ENCODE data around the gene HEPH.

The HEPH gene

DNA sequence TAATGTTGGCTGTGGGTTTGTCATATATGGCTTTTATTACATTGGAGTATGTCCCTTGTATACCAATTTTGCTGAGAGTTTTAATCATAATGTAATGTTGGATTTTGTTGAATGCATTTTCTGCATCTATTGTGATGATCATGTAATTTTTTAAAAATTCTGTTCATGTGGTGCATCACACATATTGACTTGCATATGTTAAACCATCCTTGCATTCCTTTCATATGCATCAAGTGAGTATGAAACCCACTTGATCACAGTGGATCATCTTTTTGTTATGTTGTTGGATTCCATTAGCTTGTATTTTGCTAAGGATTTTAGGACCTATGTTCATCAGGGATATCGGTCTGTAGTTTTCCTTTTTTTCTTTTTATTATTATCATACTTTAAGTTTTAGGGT lies 12.1 kb downstream of the HEPH start:
- TF ChIP-seq, protein P1, sequence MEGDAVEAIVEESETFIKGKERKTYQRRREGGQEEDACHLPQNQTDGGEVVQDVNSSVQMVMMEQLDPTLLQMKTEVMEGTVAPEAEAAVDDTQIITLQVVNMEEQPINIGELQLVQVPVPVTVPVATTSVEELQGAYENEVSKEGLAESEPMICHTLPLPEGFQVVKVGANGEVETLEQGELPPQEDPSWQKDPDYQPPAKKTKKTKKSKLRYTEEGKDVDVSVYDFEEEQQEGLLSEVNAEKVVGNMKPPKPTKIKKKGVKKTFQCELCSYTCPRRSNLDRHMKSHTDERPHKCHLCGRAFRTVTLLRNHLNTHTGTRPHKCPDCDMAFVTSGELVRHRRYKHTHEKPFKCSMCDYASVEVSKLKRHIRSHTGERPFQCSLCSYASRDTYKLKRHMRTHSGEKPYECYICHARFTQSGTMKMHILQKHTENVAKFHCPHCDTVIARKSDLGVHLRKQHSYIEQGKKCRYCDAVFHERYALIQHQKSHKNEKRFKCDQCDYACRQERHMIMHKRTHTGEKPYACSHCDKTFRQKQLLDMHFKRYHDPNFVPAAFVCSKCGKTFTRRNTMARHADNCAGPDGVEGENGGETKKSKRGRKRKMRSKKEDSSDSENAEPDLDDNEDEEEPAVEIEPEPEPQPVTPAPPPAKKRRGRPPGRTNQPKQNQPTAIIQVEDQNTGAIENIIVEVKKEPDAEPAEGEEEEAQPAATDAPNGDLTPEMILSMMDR (conservative IDR thresholded peaks at IDR 0.05; ENCODE audit: low read depth, low read length), result no peak
- no peak for DNase-seq (ENCODE audit: low read depth)
- H3K4me3 ChIP-seq (ENCODE audit: low read depth, low read length), result no peak overlapping the region

DNA sequence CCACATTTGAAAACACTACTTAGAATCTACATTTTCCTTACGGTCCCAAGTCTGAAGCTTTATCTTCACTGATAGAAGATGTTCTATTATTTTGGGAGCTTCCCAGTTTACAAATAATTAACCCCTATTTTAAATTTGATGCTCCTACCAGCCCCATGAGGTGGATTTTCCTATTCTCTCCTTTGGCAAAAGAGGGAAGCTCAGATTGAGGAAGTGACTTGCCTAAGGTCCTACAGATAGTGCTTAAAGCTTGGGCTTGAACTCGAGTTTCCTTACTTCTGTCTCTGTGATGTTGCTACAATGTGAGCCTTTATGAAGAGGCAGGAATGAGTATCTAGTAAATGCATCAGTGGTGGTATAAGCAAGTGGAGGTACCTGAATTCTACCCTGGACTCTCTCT lies 27.5 kb downstream of the HEPH start:
- no peak for DNase-seq (ENCODE audit: low read depth)
- TF ChIP-seq, protein P1 (conservative IDR thresholded peaks at IDR 0.05; ENCODE audit: low read depth, low read length), result no peak
- H3K4me3 ChIP-seq (ENCODE audit: low read depth, low read length), result no peak overlapping the region

DNA sequence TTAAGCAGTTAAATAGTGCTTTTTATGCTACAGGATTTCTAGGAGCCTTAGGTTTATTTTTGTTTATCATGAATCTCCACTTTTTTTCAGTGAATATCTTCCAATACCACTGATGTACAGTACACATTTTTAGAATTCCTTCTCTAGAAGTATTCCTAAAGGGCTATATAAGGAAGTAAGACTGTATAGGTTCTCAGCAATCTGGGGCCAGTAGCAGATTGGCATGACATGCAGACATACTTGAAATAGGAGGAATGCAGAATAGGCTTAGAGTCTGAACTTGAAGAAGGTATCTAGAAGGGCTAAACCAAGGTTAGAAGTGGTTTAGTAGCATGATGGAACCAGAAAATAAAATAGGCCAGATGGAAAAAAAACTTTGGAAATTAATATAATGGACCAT lies 29.8 kb downstream of the HEPH start:
- no peak for DNase-seq (ENCODE audit: low read depth)
- TF ChIP-seq, protein P1 (conservative IDR thresholded peaks at IDR 0.05; ENCODE audit: low read depth, low read length), result no peak
- H3K4me3 ChIP-seq (ENCODE audit: low read depth, low read length), result no peak overlapping the region

DNA sequence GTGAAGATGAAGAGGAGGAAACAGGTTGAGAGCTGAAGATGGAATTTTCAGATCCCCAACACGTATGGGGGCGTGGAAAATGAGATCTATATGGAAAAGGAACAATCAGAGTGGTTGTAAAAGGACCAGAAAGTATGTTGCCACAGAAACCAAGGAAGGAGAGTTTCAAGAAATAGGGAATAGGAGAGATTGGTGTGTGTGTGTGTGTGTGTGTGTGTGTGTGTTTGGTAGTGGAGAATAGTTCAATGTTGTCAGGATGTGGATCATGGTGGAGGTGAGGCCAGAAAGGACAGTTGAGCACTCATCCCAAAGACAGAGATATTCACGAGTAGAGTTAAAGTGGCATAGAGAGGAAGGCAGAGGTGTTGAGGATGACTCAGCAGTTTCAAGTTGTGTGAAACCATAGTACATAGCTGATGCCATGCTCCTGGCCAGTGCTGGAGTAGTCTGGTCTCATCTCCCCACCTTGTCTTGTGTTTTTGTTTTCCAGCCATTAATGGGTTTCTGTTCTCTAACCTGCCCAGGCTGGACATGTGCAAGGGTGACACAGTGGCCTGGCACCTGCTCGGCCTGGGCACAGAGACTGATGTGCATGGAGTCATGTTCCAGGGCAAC lies 36.1 kb downstream of the HEPH start:
- no peak for DNase-seq (ENCODE audit: low read depth)
- TF ChIP-seq, protein P1 (conservative IDR thresholded peaks at IDR 0.05; ENCODE audit: low read depth, low read length), result no peak

DNA sequence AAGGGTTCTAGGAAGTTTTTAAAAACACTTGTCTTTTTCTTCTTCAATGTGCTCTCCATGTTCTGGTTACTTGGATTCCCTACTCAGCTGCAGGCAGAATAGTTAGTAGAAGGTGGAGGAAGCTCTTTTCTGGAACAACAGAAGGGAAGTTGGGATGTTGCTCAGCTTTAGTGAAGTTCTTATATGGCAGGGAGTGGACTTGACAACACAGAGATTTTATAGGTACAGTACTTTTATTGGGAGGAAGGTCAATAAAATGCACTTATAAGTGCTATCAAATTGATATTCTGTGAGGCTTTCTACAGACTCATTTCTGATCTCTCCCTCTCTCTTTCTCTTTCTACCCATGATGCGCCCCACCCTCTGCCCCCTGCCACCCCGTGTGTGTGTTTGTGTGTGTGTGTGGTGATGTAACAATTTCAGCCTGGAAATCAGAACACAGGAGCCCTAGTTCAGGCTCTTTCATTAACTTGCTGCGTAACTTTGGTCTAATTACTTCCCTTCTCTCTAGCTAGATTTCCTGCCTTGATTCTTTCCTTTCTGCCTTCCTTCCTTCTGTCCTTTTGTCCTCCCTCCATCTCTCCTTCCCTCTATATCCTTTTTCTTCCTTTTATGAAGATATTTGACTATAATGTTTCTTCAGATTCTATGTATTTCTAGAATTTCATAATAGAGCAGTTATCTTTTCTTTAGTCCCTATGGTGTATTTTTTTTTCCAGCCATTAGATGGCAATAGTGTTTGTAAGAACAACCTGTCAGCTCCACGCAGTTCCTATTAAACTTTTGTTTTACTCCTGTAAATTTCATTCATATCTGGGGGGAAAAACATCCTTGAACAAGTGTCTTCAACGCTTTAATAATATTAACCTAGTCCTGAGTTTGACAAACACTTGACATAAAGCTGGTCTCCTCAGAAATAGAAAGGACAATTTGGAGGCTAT lies 37.1 kb downstream of the HEPH start:
- TF ChIP-seq, protein P1 (conservative IDR thresholded peaks at IDR 0.05; ENCODE audit: low read depth, low read length), result no peak
- DNase-seq (ENCODE audit: low read depth), result peak; percentile 42
- H3K4me3 ChIP-seq (ENCODE audit: low read depth, low read length), result no peak overlapping the region

More for the DNA sequence above, 36.1 kb downstream of the HEPH start:
- H3K4me3 ChIP-seq (ENCODE audit: low read depth, low read length), result no peak overlapping the region

DNA sequence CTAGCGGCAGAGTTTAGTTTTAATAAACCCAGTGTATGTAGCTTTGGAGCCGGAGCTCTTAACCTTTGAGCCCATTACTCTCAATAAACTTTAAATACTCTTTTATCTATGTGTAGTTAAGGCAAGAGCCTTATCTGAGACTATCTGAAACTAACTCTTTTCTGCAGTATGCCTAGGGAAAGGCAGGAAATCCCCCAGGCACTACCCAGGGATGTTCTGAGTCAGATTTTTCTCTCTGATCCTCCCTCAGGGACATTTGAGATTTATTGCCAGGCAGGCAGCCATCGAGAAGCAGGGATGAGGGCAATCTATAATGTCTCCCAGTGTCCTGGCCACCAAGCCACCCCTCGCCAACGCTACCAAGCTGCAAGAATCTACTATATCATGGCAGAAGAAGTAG lies 39.1 kb downstream of the HEPH start:
- TF ChIP-seq, protein P1 (conservative IDR thresholded peaks at IDR 0.05; ENCODE audit: low read depth, low read length), result no peak
- no peak for DNase-seq (ENCODE audit: low read depth)
- H3K4me3 ChIP-seq (ENCODE audit: low read depth, low read length), result no peak overlapping the region
